H1 (cell line): Measurements from ENCODE around the gene CCL1. TPM values are rescaled to one million over a fixed set of nuclear protein-coding genes. Genes with fewer than 3 reads are reported as not detected.

Source experiments
- CTCF ChIA-PET: fragments of 300-600 bp; sonication (Branson Sonifier 250); formaldehyde crosslinking; loops from one replicate; lab custom pipeline; 2021; ENCODE audit not compliant: partially characterized antibody; lab: Charles Lee
- POLR2A ChIA-PET: fragments of 300-600 bp; sonication (Branson Sonifier 250); formaldehyde crosslinking; loops from one replicate; lab custom pipeline; 2021; ENCODE audit warnings: inconsistent platforms; ENCODE audit not compliant: partially characterized antibody; lab: Charles Lee
- DNase-seq, 2 experiments: peaks; one replicate each; pipeline versions ENCODE4 v3.0.0 to v3.0.0-alpha.2; 2010 to 2022; ENCODE audit warnings: low spot score in 2 of 2, low read depth in 1 of 2, mixed read lengths in 1 of 2
- FAIRE-seq: peaks from 2 replicates; lab custom pipeline; 2011; peaks lifted over from hg19 to GRCh38; lab: Jason Lieb, UNC
- H2AFZ ChIP-seq: 2 replicates; pipeline ENCODE4 v1.8.1; 2012; ENCODE audit warnings: low read length, inconsistent platforms
- H2AK5ac ChIP-seq: 2 replicates; pipeline ENCODE4 v1.6.1; 2013; ENCODE audit warnings: low read depth, low read length
- H2BK120ac ChIP-seq: replicated peaks from 2 replicates; pipeline ENCODE3; 2013; ENCODE audit warnings: low read depth, low read length, inconsistent platforms
- H2BK12ac ChIP-seq: 2 replicates; pipeline ENCODE4 v1.6.1; 2013; ENCODE audit warnings: low read depth, low read length
- H2BK15ac ChIP-seq: 2 replicates; pipeline ENCODE4 v1.6.1; 2013; ENCODE audit warnings: low read length
- H2BK20ac ChIP-seq: 2 replicates; pipeline ENCODE4 v1.6.1; 2013; ENCODE audit warnings: low read length
- H2BK5ac ChIP-seq: 2 replicates; pipeline ENCODE4 v1.6.1; 2013; ENCODE audit warnings: low read depth, low read length
- H3K14ac ChIP-seq: 2 replicates; pipeline ENCODE4 v1.6.1; 2013; ENCODE audit warnings: inconsistent platforms; ENCODE audit not compliant: insufficient read length
- H3K18ac ChIP-seq: 2 replicates; pipeline ENCODE4 v1.6.1; 2013; ENCODE audit warnings: low read length; ENCODE audit errors: extremely low read depth
- H3K23ac ChIP-seq: 2 replicates; pipeline ENCODE4 v1.6.1; 2013; ENCODE audit warnings: inconsistent platforms; ENCODE audit not compliant: insufficient read length
- H3K23me2 ChIP-seq: 2 replicates; pipeline ENCODE4 v1.6.1; 2013; ENCODE audit warnings: low read depth, low read length
- H3K27ac ChIP-seq: 2 replicates; pipeline ENCODE4 v1.6.1; 2011; ENCODE audit warnings: low read depth, low read length, inconsistent platforms
- H3K27me3 ChIP-seq, 4 experiments: replicated peaks in 1 of 4; 1 replicate in 1 of 4; 2 replicates in 3 of 4; pipeline versions ENCODE4 v1.6.1 to v1.8.1; 2011 to 2013; ENCODE audit warnings: low read length in 3 of 4, mild to moderate bottlenecking in 3 of 4, inconsistent platforms in 2 of 4, mixed read lengths in 2 of 4, moderate library complexity in 1 of 4; ENCODE audit not compliant: control insufficient read depth in 3 of 4, insufficient read depth in 3 of 4; ENCODE audit errors: extremely low read depth in 1 of 4
- H3K36me3 ChIP-seq, 4 experiments: 2 replicates each; pipeline versions ENCODE4 v1.6.1 to v1.8.1; 2011 to 2013; ENCODE audit warnings: mild to moderate bottlenecking in 4 of 4, low read length in 3 of 4, moderate library complexity in 2 of 4, control low read depth in 1 of 4, inconsistent platforms in 1 of 4; ENCODE audit not compliant: insufficient read depth in 4 of 4, control insufficient read depth in 2 of 4
- H3K4ac ChIP-seq: replicated peaks from 2 replicates; pipeline ENCODE3; 2013; ENCODE audit warnings: low read length, low read depth, mixed read lengths, inconsistent platforms; ENCODE audit not compliant: insufficient read length
- H3K4me1 ChIP-seq, 4 experiments: replicated peaks in 1 of 4; 1 replicate in 1 of 4; 2 replicates in 3 of 4; pipeline versions ENCODE4 v1.6.1 to v1.8.1; 2011 to 2013; ENCODE audit warnings: low read length in 3 of 4, inconsistent platforms in 2 of 4, mixed read lengths in 1 of 4; ENCODE audit not compliant: insufficient read depth in 4 of 4, control insufficient read depth in 3 of 4
- H3K4me2 ChIP-seq, 2 experiments: 2 replicates each; pipeline versions ENCODE4 v1.6.1 to v1.8.1; 2011 to 2013; ENCODE audit warnings: low read depth in 2 of 2, low read length in 2 of 2, control low read depth in 1 of 2, inconsistent platforms in 1 of 2, mild to moderate bottlenecking in 1 of 2; ENCODE audit not compliant: insufficient read depth in 1 of 2
- H3K4me3 ChIP-seq, 4 experiments: fragments of 200-600, 300-600 bp in 1 of 4; sonication (generic), shearing (Covaris generic), sonication (Bioruptor Twin) in 1 of 4; 2 replicates each; pipeline versions ENCODE4 v1.5.1 to v1.8.1; 2011 to 2016; ENCODE audit warnings: low read length in 4 of 4, low read depth in 3 of 4, control low read depth in 2 of 4, inconsistent platforms in 2 of 4, mild to moderate bottlenecking in 2 of 4, mixed read lengths in 1 of 4, moderate library complexity in 1 of 4; ENCODE audit not compliant: insufficient read depth in 2 of 4; ENCODE audit errors: extremely low read depth in 1 of 4
- H3K56ac ChIP-seq: replicated peaks from 2 replicates; pipeline ENCODE3; 2013; ENCODE audit warnings: low read depth, mild to moderate bottlenecking, mixed read lengths, low read length, inconsistent platforms; ENCODE audit not compliant: insufficient read length
- H3K79me1 ChIP-seq: 2 replicates; pipeline ENCODE4 v1.6.1; 2013; ENCODE audit warnings: low read depth, low read length, control low read depth
- H3K79me2 ChIP-seq, 2 experiments: 2 replicates each; pipeline versions ENCODE4 v1.6.1 to v1.8.1; 2012 to 2013; ENCODE audit warnings: low read length in 2 of 2, mild to moderate bottlenecking in 2 of 2, inconsistent platforms in 1 of 2; ENCODE audit not compliant: insufficient read depth in 2 of 2, control insufficient read depth in 1 of 2
- H3K9ac ChIP-seq, 4 experiments: replicated peaks in 1 of 4; 1 replicate in 1 of 4; 2 replicates in 3 of 4; pipeline versions ENCODE4 v1.6.1 to v1.8.1; 2011 to 2013; ENCODE audit warnings: low read depth in 3 of 4, low read length in 3 of 4, control low read depth in 2 of 4, mild to moderate bottlenecking in 2 of 4, moderate library complexity in 2 of 4, inconsistent platforms in 1 of 4; ENCODE audit errors: extremely low read depth in 1 of 4
- H3K9me3 ChIP-seq, 2 experiments: 2 replicates each; pipeline versions ENCODE4 v1.6.1 to v1.8.1; 2012 to 2013; ENCODE audit warnings: mild to moderate bottlenecking in 2 of 2, moderate library complexity in 2 of 2, control low read depth in 1 of 2, inconsistent platforms in 1 of 2, low read depth in 1 of 2, low read length in 1 of 2, mixed read lengths in 1 of 2; ENCODE audit not compliant: insufficient read depth in 2 of 2
- H4K20me1 ChIP-seq, 2 experiments: replicated peaks in 1 of 2; 2 replicates each; pipeline versions ENCODE3 to v1.8.1; 2011 to 2013; ENCODE audit warnings: inconsistent platforms in 2 of 2, low read length in 2 of 2, mild to moderate bottlenecking in 1 of 2; ENCODE audit not compliant: insufficient read depth in 2 of 2, control insufficient read depth in 1 of 2
- H4K5ac ChIP-seq: 2 replicates; pipeline ENCODE4 v1.6.1; 2013; ENCODE audit warnings: low read length, low read depth, mixed read lengths, inconsistent platforms; ENCODE audit not compliant: insufficient read length
- H4K8ac ChIP-seq: 2 replicates; pipeline ENCODE4 v1.8.0; 2013; ENCODE audit warnings: mild to moderate bottlenecking, moderate library complexity, low read length, inconsistent platforms; ENCODE audit not compliant: insufficient read depth; ENCODE audit errors: extremely low read depth
- H4K91ac ChIP-seq: replicated peaks from 2 replicates; pipeline ENCODE3; 2013; ENCODE audit warnings: low read length, mixed read lengths, inconsistent platforms; ENCODE audit not compliant: insufficient read length
- CBX5 ChIP-seq: fragments of 300-800, 300-1000 bp; sonication (generic); IDR thresholded peaks from 2 replicates; pipeline ENCODE4 v1.7.1; 2016; ENCODE audit warnings: antibody characterized with exemption, low read length, low read depth
- KDM5A ChIP-seq: fragments of 200-600 bp; IDR thresholded peaks from 2 replicates; pipeline ENCODE4 v1.7.1; 2012; ENCODE audit warnings: mild to moderate bottlenecking, low read length, inconsistent platforms, mixed read lengths
- SUZ12 ChIP-seq: fragments of 200-600 bp; sonication (generic); IDR thresholded peaks from 2 replicates; pipeline ENCODE4 v1.6.1; 2012; ENCODE audit warnings: mild to moderate bottlenecking, inconsistent platforms, low read length, moderate library complexity, mixed read lengths
- WGBS, 2 experiments: shearing (Covaris generic) in 1 of 2; methylation state at CpG; one replicate each; pipeline versions ENCODE4 v1.1.6 to v1.1.7; 2013 to 2015; ENCODE audit warnings: low lambda C conversion rate in 2 of 2, mixed read lengths in 2 of 2, inconsistent platforms in 1 of 2, low coverage in 1 of 2, missing lambda C conversion rate in 1 of 2; ENCODE audit not compliant: insufficient replicate concordance in 2 of 2, insufficient coverage in 1 of 2, insufficient read length in 1 of 2; ENCODE audit errors: extremely low coverage in 1 of 2, missing lambda C conversion rate in 1 of 2; 5-methylcytosine and 5-hydroxymethylcytosine counted together
- polyA plus RNA-seq, 7 experiments: library from polyadenylated mRNA; depleted of rRNA in 3 of 7; stranded (reverse) in 5 of 7; unstranded in 2 of 7; fragments of >200 nt in 5 of 7; fragments of 200-250 nt in 2 of 7; gene quantifications; 1 replicate in 5 of 7; 2 replicates in 1 of 7; 4 replicates in 1 of 7; pipeline versions ENCODE4 v1.2.1 to v1.2.3, GENCODE V29; 2011 to 2013; ENCODE audit warnings: missing spikeins in 2 of 7, mixed read lengths in 2 of 7
- total RNA-seq: library from RNA; stranded (reverse); fragmentation: NEBNext Ultra II Directional; extraction: Animal tissue kit (Norgen Biotek cat#: 25700); gene quantifications from 2 replicates; pipeline ENCODE4 v1.2.1, GENCODE V29; 2021

CCL1 gene
- total and polyA plus RNA-seq, 2 of the 8 experiments (the other 6 are each of a cell fraction or from before 2014, with no cell fraction given) = not detected

DNA sequence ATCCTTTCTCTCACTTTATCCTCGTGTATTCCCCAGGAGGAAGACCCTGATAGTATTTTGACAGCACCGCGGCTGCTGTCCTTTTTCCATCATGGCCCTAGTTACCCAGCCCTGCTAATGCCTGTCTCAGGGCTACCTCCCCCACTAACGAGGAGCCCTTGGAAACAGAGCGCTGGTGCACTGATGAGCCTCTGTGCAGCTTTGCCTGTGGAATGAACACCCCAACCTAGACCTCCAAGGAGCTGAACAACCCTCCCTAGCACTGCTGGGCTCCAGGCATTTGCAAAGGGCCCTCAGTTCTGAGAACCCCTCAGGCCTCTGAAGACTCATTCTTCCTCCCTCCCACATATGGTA, 23.3 kb upstream of the CCL1 start:
- Histone ChIP-seq H3K36me3 (no peaks in the 10 kb centered on the region), H4K20me1 (no peaks in the 10 kb centered on the region), H3K4me1 (no peaks in the 10 kb centered on the region), H2BK20ac (no peak overlapping the region), H3K23me2 (no peaks in the 10 kb centered on the region), H3K79me2 (no peaks in the 10 kb centered on the region), H4K5ac (no peak overlapping the region), H3K79me1 (no peaks in the 10 kb centered on the region), H4K91ac (no peak overlapping the region), H3K14ac (no peak overlapping the region), H3K23ac (no peak overlapping the region), H3K27me3 (no peaks in the 10 kb centered on the region; a peak in 1 of 7 replicates), H3K9me3 (no peaks in the 10 kb centered on the region), H3K56ac (no peak overlapping the region), H2BK12ac (no peak overlapping the region), H3K9ac (no peak overlapping the region), H2BK5ac (no peak overlapping the region), H2BK15ac (no peak overlapping the region), H3K4me2 (no peak overlapping the region), H3K18ac (no peak overlapping the region), H2AK5ac (no peak overlapping the region), H2BK120ac (no peak overlapping the region), H3K4me3 (no peak overlapping the region), H2AFZ (no peak overlapping the region), H3K4ac (no peak overlapping the region), H4K8ac (no peak overlapping the region), H3K27ac (no peak overlapping the region)
- 86% methylated on average over 5 of the region's 5 CpGs; no CpG with 5 or more reads in 1 of the 2 experiments for WGBS, 2 experiments
- CTCF ChIA-PET = interaction anchor here (1.2 to 4.3 kb wide), 4 partner anchors 10 to 66 kb away, joined by 3 to 30 read pairs (median 7); partner anchors contain the start of gene CCL1
- no peak for TF ChIP-seq CBX5
- TF ChIP-seq SUZ12 = no peak
- no peak for TF ChIP-seq KDM5A
- DNase-seq = no peak
- POLR2A ChIA-PET = interaction anchor here (0.5 kb wide), 1 partner anchor 51 kb away, joined by 3 read pairs; no protein-coding TSS in a partner anchor
- no peak for FAIRE-seq
